NCI-H146 treated with DMSO at 0.1 percent for 48 hours (cell line): ENCODE results near the gene SLC34A3.
A peak's percentile ranks its signal among the peaks of the same experiment; 100 is the strongest.

Experiments
- DNase-seq: peaks from one replicate; lab custom pipeline; 2025; ENCODE audit not compliant: unreplicated experiment; lab: John Stamatoyannopoulos, UW

Gene SLC34A3

DNA sequence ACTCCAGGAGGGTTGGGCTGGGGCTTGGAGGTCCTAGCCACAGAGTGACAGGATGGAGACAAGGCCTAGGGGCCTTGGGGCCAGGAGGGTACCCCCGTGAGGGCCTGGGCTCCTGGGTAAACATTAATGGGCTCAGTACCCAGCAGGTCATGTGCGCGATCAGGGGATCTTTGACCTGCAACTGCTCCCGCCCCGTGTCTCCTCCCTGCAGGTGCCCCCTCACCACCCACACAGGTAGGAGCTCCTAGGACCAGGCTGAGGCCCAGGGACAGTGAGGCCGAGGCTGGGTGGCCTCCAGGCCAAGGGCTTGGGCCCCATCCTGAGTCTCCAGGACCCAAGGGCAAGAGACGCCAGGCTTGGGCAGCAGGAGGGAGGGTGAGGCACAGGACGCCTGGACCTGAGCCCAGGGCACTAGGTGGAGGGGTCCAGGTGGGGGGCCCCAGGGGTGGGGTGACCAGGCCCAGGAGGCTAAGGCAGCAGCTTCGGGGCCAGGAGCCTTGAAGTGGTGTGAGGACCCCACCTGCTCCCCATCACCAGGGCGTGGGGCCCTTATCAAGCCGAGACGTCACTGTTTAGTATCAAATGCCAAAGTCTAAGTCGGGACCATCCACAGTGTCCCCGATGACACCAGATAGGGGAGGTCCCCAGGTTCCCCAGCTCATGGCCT is at the start of gene SLC34A3:
Gene SLC34A3 (plus strand): TSS at position 197 of the 667 bp plus-strand sequence. CDS start 802 bp downstream, outside the sequence.
- DNase-seq = no peak

- no peak for DNase-seq
Measured at GRCh38 chr9:137181680-137182079, 49.0 kb upstream of the SLC34A3 start.

- DNase-seq = no peak
Measured at GRCh38 chr9:137182836-137183235, 47.9 kb upstream of the SLC34A3 start.

- DNase-seq = no peak
Measured at GRCh38 chr9:137183980-137184595, 46.6 kb upstream of the SLC34A3 start.

DNA sequence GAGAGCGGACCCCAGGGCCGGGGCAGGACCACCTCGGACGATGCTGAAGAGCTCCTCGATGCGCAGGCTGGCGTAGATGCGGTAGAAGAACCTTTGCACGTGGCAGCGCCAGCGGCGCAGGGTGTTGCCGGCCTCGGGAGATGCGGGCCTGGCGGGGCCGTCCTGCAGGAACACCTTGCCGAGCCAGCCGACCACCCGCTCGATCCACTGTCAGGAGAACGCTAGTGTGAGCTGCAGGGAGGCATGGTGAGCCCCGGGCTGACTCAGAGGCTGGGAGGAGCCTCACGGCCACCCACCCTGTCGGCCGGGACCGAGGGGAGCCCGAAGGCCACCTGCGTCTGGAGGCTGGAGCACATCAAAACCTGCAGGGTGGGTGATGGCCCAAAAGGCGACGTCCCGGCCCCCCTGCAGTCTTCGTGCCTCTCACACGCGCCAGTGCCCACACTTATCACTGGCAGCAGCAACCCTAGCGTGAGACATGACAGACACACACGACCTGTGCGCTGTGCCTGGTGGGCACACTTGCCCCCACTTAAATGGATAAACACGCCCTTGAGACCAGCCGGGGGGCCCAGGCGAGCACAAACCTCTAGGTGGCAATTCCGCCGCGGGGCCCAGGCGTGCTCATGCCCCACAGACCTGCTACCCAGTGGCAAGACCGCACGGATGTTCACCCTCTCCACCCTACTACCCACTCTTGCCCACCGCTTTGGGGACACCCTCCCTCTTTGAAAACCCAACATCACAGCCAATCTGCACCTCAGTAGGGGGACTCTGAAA is 45.6 kb upstream of the SLC34A3 start:
- DNase-seq = no peak

GRCh38 chr9:137185921-137186320 is 44.8 kb upstream of the SLC34A3 start:
- DNase-seq = no peak

- DNase-seq = no peak
Measured at GRCh38 chr9:137186385-137186784, 44.3 kb upstream of the SLC34A3 start.

- DNase-seq = no peak
Measured at GRCh38 chr9:137187386-137187785, 43.3 kb upstream of the SLC34A3 start.

- no peak for DNase-seq
Measured at GRCh38 chr9:137188086-137188489, 42.6 kb upstream of the SLC34A3 start.

DNA sequence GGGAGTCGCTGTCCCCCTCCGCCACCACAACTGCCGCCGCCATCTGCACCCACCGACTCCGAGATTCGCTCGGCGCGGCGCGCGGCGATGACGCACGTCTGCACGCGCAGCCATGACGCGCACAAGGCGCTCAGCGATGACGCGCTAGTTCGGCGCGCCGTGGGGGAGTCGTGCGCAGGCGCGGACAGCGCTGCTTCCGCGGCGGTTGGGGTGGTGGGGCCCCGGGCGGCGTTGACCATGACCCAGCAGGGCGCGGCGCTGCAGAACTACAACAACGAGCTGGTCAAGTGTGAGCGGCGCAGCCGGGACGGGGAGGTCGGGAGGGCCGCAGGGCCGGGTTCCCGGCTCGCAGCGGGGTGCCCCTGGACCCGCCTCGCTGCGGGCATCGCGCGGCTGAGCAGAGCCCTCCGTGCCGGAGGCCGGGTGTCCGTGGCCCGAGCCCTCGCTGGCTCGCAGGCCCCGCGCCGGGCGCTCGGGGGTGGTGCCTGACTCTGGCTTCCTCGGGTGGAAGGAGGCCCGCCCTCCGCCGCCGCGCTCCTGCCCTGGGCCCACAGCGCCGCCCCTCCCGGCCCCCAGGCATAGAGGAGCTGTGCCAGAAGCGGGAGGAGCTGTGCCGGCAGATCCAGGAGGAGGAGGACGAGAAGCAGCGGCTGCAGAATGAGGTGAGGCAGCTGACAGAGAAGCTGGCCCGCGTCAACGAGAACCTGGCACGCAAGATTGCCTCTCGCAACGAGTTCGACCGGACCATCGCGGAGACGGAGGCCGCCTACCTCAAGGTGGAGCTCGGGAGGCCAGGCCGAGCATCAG is 42.0 kb upstream of the SLC34A3 start, which contains the start of the genes ANAPC2 and SSNA1:
Gene ANAPC2 (minus strand): TSS at position 71 of the 807 bp plus-strand sequence. CDS start 28 bp downstream, at position 43.
Gene SSNA1 (plus strand): TSS at position 187 of the 807 bp plus-strand sequence. CDS start 51 bp downstream, at position 238.
- DNase-seq = peak; percentile 42

GRCh38 chr9:137189297-137190295 is 41.1 kb upstream of the SLC34A3 start:
- DNase-seq = no peak

DNA sequence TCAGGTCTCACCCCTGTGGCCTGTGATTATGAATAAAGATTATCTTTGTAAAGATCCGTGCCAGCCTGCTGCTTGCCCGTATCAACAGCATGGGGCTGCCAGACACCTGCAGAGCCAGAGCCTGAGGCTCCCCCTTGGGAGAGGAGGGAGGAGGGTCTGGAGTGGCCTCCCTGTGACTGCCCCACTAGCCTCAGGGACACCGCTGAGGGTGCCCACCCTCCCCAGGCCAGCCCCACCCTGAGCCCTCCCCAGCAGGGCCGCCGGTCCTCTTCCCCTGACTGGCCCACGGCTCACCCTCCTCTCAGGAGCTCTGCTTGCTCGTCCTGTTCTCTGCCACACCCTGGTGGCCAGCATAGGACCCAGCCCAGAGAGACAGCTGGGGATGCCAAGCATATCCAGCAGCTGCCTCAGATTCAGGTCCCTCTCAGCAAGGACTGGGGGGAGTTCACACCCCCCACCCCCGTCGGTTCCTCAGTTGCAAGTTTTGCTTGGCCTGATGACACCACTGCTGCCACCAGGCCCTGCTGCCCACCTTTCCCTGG is 40.3 kb upstream of the SLC34A3 start:
- no peak for DNase-seq

DNA sequence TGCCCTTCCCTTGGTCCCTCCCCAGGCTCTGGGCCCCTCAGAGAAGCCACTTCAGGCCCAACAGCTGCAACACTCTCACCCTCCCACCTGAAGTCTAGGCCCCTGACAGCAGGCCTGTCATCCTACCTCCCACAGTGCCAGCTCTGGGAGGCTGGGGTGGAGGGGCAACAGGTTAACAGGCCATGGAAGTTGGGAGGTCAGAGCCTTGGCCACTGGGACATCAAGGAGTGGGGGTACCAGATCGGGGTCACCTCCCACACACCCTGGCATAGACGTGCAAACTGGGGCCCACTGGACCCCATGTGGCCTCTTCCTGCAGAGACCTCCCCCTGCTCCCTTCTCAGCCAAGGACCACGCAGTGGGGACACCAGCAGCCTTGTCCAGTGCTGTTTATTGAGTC is 39.5 kb upstream of the SLC34A3 start:
- no peak for DNase-seq

GRCh38 chr9:137191691-137192447 is 38.8 kb upstream of the SLC34A3 start:
- DNase-seq = no peak

- no peak for DNase-seq
Measured at GRCh38 chr9:137192448-137192780, 38.3 kb upstream of the SLC34A3 start.

GRCh38 chr9:137192859-137193258 is 37.8 kb upstream of the SLC34A3 start:
- no peak for DNase-seq

DNA sequence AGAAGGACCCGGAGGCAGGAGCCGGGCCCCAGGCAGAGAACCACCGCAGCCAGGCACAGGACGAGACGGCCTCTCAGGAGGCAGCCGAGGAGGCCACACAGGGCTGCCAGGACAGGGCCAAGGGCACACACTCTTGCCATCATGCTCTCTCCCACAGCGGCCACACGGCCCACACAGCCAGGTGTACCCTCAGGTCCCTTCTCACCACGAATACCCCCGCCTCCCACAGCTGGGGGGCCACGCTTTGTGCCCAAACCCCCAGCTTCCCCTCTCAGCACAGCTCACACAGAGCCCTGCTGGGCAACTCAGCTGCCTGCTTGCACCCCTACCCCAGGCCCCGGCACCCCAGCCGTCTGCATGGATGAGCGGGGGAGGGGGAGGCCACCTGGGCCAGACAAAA is 36.9 kb upstream of the SLC34A3 start:
- DNase-seq = no peak

DNA sequence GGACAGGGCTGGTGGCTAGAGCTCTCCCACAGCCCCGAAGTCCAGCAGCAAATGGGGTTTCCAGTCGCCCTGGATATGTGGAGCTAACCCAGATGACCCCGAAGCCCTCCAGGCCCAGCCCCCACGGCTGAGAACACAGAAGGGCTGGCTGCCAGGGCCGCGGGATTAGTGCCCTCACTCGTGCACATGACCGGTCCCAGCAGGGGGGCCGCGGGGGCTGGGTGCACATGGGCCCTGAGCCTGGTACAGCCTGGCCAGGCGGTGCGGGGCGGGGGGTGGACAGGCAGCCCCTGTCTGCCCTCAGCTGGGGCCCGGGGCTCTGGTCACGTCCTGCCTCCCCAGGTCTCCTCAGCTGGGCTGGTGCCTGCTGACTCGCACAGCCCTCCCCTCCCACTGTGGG is 36.3 kb upstream of the SLC34A3 start:
- no peak for DNase-seq

DNA sequence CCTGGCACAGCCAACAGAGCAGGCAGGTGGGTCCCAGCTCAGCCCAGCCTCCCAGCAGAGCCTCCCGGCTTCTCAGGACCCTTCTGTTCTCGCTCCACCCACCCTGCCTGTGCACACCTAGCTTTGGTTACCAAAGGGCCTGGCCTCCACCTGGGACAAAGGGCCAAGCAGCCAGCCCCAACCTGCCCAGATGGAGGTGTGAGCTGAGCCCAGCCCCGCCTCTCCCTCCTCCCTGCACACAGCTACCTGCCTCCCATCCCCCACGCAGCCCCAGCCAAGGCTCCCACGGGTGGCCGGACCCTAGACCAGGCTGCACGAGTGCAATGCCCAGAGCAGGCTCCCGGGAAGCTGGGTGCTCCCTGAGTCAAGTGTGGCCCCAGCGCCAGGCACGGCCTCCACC is 35.8 kb upstream of the SLC34A3 start:
- DNase-seq = no peak
